ENCODE data around the gene ZNF599. TPM values are rescaled to one million over a fixed set of nuclear protein-coding genes. Genes with fewer than 3 reads are reported as not detected.

The ZNF599 gene
- 1 to 10 TPM; 6.8 to 6.9 TPM for total RNA-seq

DNA sequence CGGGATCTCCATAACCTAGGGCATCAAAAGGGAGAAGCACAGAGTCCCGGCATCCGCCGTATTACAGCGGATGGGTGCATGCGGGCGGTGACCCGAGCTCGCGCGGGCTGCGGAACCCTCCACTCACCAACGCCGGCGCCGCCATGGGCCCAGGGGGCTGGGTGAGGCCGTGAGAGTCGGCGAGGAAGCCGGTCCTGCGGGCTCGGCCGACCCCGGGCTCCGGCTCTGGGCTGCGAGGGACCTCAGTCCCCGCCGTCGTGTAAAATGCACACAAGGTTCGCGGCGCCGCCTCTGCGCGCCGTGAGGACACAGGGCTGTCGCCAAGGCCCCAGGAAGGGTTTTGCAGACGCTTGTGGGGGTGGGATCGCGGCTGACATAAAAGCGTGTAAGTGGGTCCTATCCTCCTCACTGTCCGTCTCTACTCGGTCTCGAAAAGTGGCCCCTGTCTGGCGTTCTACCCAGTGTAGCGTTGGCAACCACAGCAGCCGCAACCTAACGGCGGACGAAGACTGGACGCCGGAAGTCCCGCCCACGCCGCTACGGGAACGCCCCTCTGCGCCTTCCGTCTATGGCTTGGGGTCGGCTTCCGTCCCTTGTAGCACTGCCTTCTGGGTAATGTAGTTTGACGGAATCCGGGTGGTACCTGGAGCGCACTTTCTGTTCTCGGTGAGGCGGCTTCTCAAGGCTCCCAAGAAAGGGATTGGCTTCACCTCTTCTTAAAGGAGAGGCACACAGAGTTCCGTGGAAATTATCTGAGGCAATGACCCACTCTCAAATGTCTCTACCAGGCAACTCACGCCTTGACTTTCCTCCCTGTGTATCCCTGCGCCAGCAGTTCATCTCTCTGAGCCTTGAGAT lies at the start of gene ZNF599:
Gene ZNF599, minus strand, starts transcription at position 519 of the 858 bp plus-strand sequence. Its CDS starts 374 bp downstream, at position 145.

DNA sequence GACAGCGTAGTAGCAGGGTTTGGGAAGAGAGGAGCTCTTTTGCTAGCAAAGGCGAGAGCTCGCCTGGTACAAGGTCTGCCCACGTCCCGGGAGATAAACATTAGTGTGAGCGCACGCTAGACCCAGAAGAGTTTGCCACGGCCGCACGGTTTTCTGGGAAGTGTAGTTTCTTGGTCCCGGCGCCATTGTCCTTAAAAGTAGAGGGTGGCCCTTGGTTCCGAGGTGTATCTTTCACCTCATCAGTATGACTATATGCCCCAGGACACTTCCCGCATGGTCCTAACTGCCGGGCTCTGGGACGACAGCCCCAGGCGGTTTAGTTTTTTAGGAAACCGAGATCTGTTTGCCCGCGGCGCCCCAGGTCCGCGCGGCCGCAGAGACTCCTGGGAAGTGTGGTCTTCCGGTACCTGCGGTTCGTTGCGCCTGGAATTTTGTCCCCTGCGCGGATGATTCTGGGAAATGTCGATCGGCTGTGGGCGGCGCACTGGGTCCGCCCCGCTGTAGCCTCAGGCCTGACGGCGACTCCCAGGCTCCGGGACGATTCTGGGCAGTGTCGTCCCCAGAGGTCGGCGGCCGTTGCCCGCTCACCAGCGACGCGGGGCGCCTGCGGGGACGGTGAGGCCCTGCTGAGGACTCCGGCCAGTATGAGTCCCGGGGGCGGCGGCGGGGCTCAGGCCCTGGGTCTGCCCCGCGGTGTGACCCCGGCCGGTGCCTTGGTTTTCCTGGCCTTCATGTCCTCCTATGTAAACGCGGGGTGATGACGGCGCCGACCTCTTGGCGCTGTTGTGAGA lies 39.1 kb downstream of the ZNF599 start, which contains the start of gene ZNF181:
Gene ZNF181, plus strand, starts transcription at position 498 of the 791 bp plus-strand sequence. CDS start 795 bp downstream, outside the sequence.

Other genes starting within 250 kb of the ZNF599 start
- gene SCGB2B2, start 96.1 kb downstream of the ZNF599 start, total RNA-seq: under 1 TPM; 0.18 to 0.24 TPM
- 10 to 100 TPM; 27.8 to 28.3 TPM for gene ZNF302, start 95.5 kb downstream of the ZNF599 start, total RNA-seq
- gene ZNF181, start 39.0 kb downstream of the ZNF599 start, total RNA-seq: 1 to 10 TPM; 7.1 to 8.3 TPM
- gene ZNF30, start 153.7 kb upstream of the ZNF599 start, total RNA-seq: 1 to 10 TPM; 3.9 to 6.2 TPM
- 10 to 100 TPM; 16.7 to 17.6 TPM for gene ZNF792, start 191.0 kb upstream of the ZNF599 start, total RNA-seq
- 100 to 1,000 TPM; 129 to 141 TPM for gene GRAMD1A, start 227.1 kb upstream of the ZNF599 start, total RNA-seq

All from activated naive CD4-positive, alpha-beta T cell treated with anti-CD3 and anti-CD28 coated beads, Interleukin-2, amount 10 ng/mL, durations not matched to agents 5 hours and 36 hours (primary cell).